PFSK-1 (cell line): Measurements from ENCODE around the gene GRIA3.

Experiments
- FOXP2 ChIP-seq: optimal IDR thresholded peaks from 2 replicates; pipeline ENCODE3; 2011; ENCODE audit warnings: borderline replicate concordance, control low read depth, inconsistent platforms; ENCODE audit not compliant: insufficient read depth; ENCODE audit errors: extremely low read length, extremely low read depth
- POLR2AphosphoS5 ChIP-seq: IDR thresholded peaks from 2 replicates; pipeline ENCODE4 v1.6.1; 2012; ENCODE audit warnings: low read depth, mild to moderate bottlenecking, control low read depth, low read length, moderate library complexity
- SIN3A ChIP-seq: IDR thresholded peaks from 2 replicates; pipeline ENCODE4 v1.6.1; 2012; ENCODE audit warnings: mild to moderate bottlenecking, low read length, moderate library complexity, borderline replicate concordance; ENCODE audit not compliant: insufficient read depth
- TAF1 ChIP-seq: IDR thresholded peaks from 2 replicates; pipeline ENCODE4 v1.6.1; 2012; ENCODE audit warnings: low read length, control low read depth, borderline replicate concordance; ENCODE audit not compliant: insufficient read depth
- TF ChIP-seq, protein P1 (sequence below), 2 experiments: IDR thresholded peaks; 2 replicates each; pipeline versions ENCODE4 v1.6.1 to v1.8.0; 2011 to 2012; ENCODE audit warnings: low read depth in 2 of 2, low read length in 2 of 2, control low read depth in 1 of 2, inconsistent platforms in 1 of 2, mild to moderate bottlenecking in 1 of 2, moderate library complexity in 1 of 2; ENCODE audit not compliant: insufficient read depth in 1 of 2

DNA sequence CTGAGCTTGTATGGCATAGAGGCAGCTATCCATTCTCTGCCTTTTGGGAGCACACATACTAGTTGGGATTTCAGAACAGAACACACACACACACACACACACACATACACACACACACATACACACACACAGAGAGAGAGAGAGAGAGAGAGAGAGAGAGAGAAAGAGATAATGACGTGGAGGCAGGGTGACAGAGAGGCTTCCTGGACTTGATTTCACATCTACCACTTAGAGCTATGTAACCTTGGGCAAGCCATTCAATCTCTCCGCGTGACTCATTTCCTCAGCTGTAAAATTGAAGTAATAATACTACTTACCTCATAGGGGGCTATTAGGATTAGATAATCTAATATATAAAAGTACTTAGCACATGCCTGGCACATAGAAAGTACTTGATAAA is 12.3 kb upstream of the GRIA3 start:
- TF ChIP-seq POLR2AphosphoS5 (no peak), SIN3A (no peak), TAF1 (no peak), FOXP2 (no peak)
- TF ChIP-seq, protein P1, sequence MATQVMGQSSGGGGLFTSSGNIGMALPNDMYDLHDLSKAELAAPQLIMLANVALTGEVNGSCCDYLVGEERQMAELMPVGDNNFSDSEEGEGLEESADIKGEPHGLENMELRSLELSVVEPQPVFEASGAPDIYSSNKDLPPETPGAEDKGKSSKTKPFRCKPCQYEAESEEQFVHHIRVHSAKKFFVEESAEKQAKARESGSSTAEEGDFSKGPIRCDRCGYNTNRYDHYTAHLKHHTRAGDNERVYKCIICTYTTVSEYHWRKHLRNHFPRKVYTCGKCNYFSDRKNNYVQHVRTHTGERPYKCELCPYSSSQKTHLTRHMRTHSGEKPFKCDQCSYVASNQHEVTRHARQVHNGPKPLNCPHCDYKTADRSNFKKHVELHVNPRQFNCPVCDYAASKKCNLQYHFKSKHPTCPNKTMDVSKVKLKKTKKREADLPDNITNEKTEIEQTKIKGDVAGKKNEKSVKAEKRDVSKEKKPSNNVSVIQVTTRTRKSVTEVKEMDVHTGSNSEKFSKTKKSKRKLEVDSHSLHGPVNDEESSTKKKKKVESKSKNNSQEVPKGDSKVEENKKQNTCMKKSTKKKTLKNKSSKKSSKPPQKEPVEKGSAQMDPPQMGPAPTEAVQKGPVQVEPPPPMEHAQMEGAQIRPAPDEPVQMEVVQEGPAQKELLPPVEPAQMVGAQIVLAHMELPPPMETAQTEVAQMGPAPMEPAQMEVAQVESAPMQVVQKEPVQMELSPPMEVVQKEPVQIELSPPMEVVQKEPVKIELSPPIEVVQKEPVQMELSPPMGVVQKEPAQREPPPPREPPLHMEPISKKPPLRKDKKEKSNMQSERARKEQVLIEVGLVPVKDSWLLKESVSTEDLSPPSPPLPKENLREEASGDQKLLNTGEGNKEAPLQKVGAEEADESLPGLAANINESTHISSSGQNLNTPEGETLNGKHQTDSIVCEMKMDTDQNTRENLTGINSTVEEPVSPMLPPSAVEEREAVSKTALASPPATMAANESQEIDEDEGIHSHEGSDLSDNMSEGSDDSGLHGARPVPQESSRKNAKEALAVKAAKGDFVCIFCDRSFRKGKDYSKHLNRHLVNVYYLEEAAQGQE (IDR thresholded peaks at IDR 0.05; ENCODE audit: insufficient read depth in 1 of 2, low read depth in 2 of 2, low read length in 2 of 2) = no peak
